ENCODE data around the gene AGAP1. TPM values are rescaled to one million over a fixed set of nuclear protein-coding genes. Genes with fewer than 3 reads are reported as not detected.
A peak's percentile ranks its signal among the peaks of the same experiment; 100 is the strongest.

Gene AGAP1
- total RNA-seq, 1 donor from 2014 or later = 39.4 TPM

DNA sequence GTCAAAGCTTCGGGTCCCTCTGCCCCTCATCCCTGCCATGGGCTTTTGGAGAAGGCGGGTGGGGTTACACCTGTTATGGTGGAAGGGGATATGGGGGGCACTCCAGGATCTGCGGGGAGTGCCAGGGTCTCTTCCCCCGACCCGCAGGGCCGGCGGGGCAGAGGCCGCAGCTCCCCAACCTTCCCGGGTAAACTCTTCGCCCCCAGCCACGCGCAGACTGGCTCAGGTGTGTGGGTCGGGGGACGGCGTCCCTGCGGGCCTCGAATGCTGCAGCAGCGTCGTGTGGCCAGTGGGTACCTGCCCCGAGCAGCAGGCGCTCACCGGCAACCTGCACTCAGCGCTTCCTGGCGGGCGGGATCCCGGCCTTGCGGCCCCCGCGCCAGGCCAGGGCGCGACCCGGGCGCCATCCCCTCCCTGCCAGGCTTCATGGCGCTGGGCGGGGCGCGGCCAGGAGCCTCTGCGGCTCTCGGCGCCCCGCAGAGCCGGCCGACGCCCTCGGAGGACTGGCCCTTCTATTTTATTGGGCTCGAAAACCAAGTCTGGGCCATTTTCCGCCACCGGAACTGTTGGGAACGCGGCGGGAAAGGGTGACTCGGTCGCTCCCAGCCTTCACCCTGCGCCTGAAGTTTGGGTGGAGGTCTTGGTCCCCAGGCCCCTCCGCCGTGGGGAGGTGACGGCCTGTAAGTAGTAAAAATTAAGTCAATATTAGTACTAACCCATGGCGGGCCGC, 669.8 kb downstream of the AGAP1 start:
- Histone ChIP-seq H3K4me2 (ENCODE audit: low read length) (peak overlapping the region; percentile 86), H3K36me3 (ENCODE audit: insufficient read depth, low read length) (no peaks in the 10 kb centered on the region), H3K79me2 (ENCODE audit: insufficient read depth, low read length) (peaks cover 5% of the 10 kb centered on the region), H3K4me3 (ENCODE audit: insufficient read depth, low read depth, low read length) (peak overlapping the region; percentile 60), H3K9me3 (ENCODE audit: insufficient read depth, low read depth, low read length) (no peaks in the 10 kb centered on the region), H3K27me3 (ENCODE audit: insufficient read depth, low read length) (peaks cover 45% of the 10 kb centered on the region), H4K20me1 (ENCODE audit: insufficient read depth, low read length) (peaks cover 6% of the 10 kb centered on the region), H3K27ac (ENCODE audit: low read depth, low read length) (no peak overlapping the region), H2AFZ (ENCODE audit: low read depth, low read length) (peak overlapping the region; percentile 69), H3K9ac (ENCODE audit: low read length) (peak overlapping the region; percentile 64), H3K4me1 (ENCODE audit: insufficient read depth, low read length) (peaks cover 22% of the 10 kb centered on the region)
- TF ChIP-seq EZH2 (IDR thresholded peaks at IDR 0.05; ENCODE audit: insufficient read depth, low read length) = peak; percentile 91
- TF ChIP-seq, protein P1, sequence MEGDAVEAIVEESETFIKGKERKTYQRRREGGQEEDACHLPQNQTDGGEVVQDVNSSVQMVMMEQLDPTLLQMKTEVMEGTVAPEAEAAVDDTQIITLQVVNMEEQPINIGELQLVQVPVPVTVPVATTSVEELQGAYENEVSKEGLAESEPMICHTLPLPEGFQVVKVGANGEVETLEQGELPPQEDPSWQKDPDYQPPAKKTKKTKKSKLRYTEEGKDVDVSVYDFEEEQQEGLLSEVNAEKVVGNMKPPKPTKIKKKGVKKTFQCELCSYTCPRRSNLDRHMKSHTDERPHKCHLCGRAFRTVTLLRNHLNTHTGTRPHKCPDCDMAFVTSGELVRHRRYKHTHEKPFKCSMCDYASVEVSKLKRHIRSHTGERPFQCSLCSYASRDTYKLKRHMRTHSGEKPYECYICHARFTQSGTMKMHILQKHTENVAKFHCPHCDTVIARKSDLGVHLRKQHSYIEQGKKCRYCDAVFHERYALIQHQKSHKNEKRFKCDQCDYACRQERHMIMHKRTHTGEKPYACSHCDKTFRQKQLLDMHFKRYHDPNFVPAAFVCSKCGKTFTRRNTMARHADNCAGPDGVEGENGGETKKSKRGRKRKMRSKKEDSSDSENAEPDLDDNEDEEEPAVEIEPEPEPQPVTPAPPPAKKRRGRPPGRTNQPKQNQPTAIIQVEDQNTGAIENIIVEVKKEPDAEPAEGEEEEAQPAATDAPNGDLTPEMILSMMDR (IDR thresholded peaks at IDR 0.05; ENCODE audit: insufficient read depth, low read depth, low read length) = no peak
- DNase-seq (ENCODE audit: low read depth) (no peak), FAIRE-seq (no peak)
- Mint-ChIP-seq H3K27ac (ENCODE audit: unreplicated experiment) (no peak overlapping the region), H3K27me3 (ENCODE audit: low read depth, unreplicated experiment) (peaks cover 53% of the 10 kb centered on the region), H3K9me3 (ENCODE audit: unreplicated experiment) (peaks cover 9% of the 10 kb centered on the region), H3K36me3 (ENCODE audit: low read depth, unreplicated experiment) (no peaks in the 10 kb centered on the region), H3K4me1 (ENCODE audit: low read depth, unreplicated experiment) (peaks cover 5% of the 10 kb centered on the region), H3K4me3 (ENCODE audit: unreplicated experiment) (no peak overlapping the region)

DNA sequence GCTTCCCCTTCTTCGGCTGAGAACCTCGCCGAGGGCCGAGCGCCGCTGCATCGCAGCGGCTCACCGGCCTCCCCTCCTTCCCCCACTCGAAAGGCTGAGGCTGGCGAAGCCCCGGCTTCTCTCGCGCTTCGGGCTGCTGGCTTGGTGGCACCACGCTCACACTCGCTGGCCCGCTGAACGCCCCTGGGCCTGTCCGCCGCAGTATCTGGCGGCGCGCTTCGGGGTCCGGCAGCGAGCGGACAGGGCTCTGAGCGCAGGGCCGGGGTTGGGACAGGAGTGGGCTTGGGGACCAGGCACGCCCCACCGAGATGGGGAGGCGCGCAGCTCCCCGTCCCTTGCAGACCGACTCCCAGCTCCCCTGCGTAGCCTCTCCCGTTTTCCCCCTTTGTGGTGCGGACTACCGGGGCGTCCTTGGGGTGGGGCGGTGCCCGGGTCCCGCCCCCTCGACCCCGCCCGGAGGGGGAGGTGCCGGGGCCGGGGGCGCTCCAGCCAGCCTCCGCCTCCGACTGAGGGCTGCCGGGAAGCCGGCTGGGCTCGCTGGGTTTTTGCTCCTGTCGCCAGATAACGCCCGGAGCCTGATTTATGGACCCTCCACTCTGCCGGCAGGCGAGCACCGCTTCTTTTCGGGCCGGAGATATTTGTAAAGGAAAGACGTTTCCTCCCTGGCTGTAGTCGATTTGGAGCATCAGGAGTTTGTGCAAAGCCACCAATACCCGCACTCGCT, 670.5 kb downstream of the AGAP1 start:
- Histone ChIP-seq H3K4me3 (ENCODE audit: insufficient read depth, low read depth, low read length) (peak overlapping the region; percentile 60), H3K36me3 (ENCODE audit: insufficient read depth, low read length) (no peaks in the 10 kb centered on the region), H3K4me1 (ENCODE audit: insufficient read depth, low read length) (peaks cover 22% of the 10 kb centered on the region), H3K27me3 (ENCODE audit: insufficient read depth, low read length) (peaks cover 50% of the 10 kb centered on the region), H3K9ac (ENCODE audit: low read length) (peak overlapping the region; percentile 64), H2AFZ (ENCODE audit: low read depth, low read length) (peak overlapping the region; percentile 69), H4K20me1 (ENCODE audit: insufficient read depth, low read length) (peaks cover 6% of the 10 kb centered on the region), H3K9me3 (ENCODE audit: insufficient read depth, low read depth, low read length) (no peaks in the 10 kb centered on the region), H3K27ac (ENCODE audit: low read depth, low read length) (peak overlapping the region; percentile 19), H3K4me2 (ENCODE audit: low read length) (peak overlapping the region; percentile 86), H3K79me2 (ENCODE audit: insufficient read depth, low read length) (peaks cover 5% of the 10 kb centered on the region)
- H3K36me3 Mint-ChIP-seq (ENCODE audit: low read depth, unreplicated experiment) = no peaks in the 10 kb centered on the region
- peaks cover 53% of the 10 kb centered on the region for H3K27me3 Mint-ChIP-seq (ENCODE audit: low read depth, unreplicated experiment)
- TF ChIP-seq, protein P1 (IDR thresholded peaks at IDR 0.05; ENCODE audit: insufficient read depth, low read depth, low read length) = no peak
- peak; percentile 86 for TF ChIP-seq EZH2 (IDR thresholded peaks at IDR 0.05; ENCODE audit: insufficient read depth, low read length)
- H3K9me3 Mint-ChIP-seq (ENCODE audit: unreplicated experiment) = peaks cover 10% of the 10 kb centered on the region
- FAIRE-seq = no peak
- H3K4me3 Mint-ChIP-seq (ENCODE audit: unreplicated experiment) = peak overlapping the region; percentile 77
- H3K27ac Mint-ChIP-seq (ENCODE audit: unreplicated experiment) = peak overlapping the region; percentile 77
- no peak for DNase-seq (ENCODE audit: low read depth)
- H3K4me1 Mint-ChIP-seq (ENCODE audit: low read depth, unreplicated experiment) = peaks cover 5% of the 10 kb centered on the region
